Right lobe of liver (tissue), 6 donors: Measurements from ENCODE around the gene LUZP2. TPM values are rescaled to one million over a fixed set of nuclear protein-coding genes. Genes with fewer than 3 reads are reported as not detected.

Source experiments
- ATAC-seq, 4 donors: fragments of 200-7000 bp; cut with Tn5 transposase; one replicate each; pipeline ENCODE4 v1.9.1; 2020; ENCODE audit warnings: mild to moderate bottlenecking in 4 of 4, moderate library complexity in 4 of 4
- DNase-seq, 3 donors: peaks; one replicate each; pipeline ENCODE4 v3.0.0-alpha.2; 2020
- H3K27ac ChIP-seq, 3 donors: fragments of 200-600 bp; one replicate each; pipeline ENCODE4 v1.8.0; 2022
- H3K27me3 ChIP-seq, 2 donors: fragments of 200-600 bp; one replicate each; pipeline ENCODE4 v1.8.0; 2022
- H3K36me3 ChIP-seq, 4 donors: fragments of 200-600 bp; sonication (generic) in 1 of 4; one replicate each; pipeline versions ENCODE4 v1.5.1 to v1.8.0; 2017 to 2022; ENCODE audit warnings: control low read depth in 1 of 4
- H3K4me1 ChIP-seq, 4 donors: fragments of 200-600 bp; sonication (generic) in 1 of 4; one replicate each; pipeline versions ENCODE4 v1.5.1 to v1.8.0; 2017 to 2022; ENCODE audit warnings: control low read depth in 1 of 4
- H3K4me3 ChIP-seq, 3 donors: fragments of 200-600 bp; one replicate each; pipeline ENCODE4 v1.8.0; 2022
- H3K9me3 ChIP-seq, 4 donors: fragments of 200-600 bp; sonication (generic) in 1 of 4; one replicate each; pipeline versions ENCODE4 v1.5.1 to v1.8.0; 2017 to 2022; ENCODE audit warnings: control low read depth in 1 of 4
- POLR2A ChIP-seq: fragments of 450-650 bp; IDR thresholded peaks from one replicate; pipeline ENCODE4 v1.6.1; 2017; ENCODE audit warnings: antibody characterized with exemption, mild to moderate bottlenecking
- WGBS: methylation state at CpG from one replicate; pipeline ENCODE4 v1.1.6; 2018; ENCODE audit warnings: low coverage, low lambda C conversion rate; ENCODE audit not compliant: insufficient coverage; ENCODE audit errors: missing lambda C conversion rate; 5-methylcytosine and 5-hydroxymethylcytosine counted together
- intact Hi-C, 2 donors: fragments of 100-400 bp; cut with DNase I; formaldehyde crosslinking; loops; one replicate each; pipeline versions ENCODE4 v1.11.2 to v1.14.1; 2022
- total RNA-seq, 6 experiments: library from RNA; depleted of rRNA in 2 of 6; stranded (reverse); fragments of >200 nt in 2 of 6; fragmentation: NEBNext Ultra II Directional in 3 of 6; extraction: Animal tissue kit (Norgen Biotek cat#: 25700) in 3 of 6; gene quantifications; one replicate each; pipeline versions ENCODE4 v1.1.0 to v1.2.4, GENCODE V29; 2016 to 2023
- TF ChIP-seq, protein P1 (sequence below), 4 donors: fragments of 200-600 bp in 3 of 4; fragments of 450-650 bp in 1 of 4; IDR thresholded peaks; one replicate each; pipeline versions ENCODE4 v1.5.1 to v1.8.0; 2016 to 2022; ENCODE audit warnings: antibody characterized with exemption in 4 of 4, mild to moderate bottlenecking in 2 of 4
- donor health status: DM: no; HTN: yes; CAD: no.
- donor health status: DM: no; HTN: no; CAD: no.
- donor health status: DM: no; HTN: no; CAD: no.
- donor health status: DM: no; HTN: yes; CAD: no.
- donor health status: DM: no; HTN: yes; CAD: no.

LUZP2 gene
- total RNA-seq, 6 experiments from 2014 or later = not detected

GRCh38 chr11:24685821-24686220 is 189.0 kb downstream of the LUZP2 start:
- no peaks in the 10 kb centered on the region for H3K36me3 ChIP-seq
- WGBS = 60% methylated on average over 1 of the region's 1 CpG

GRCh38 chr11:24687531-24688147 is 190.8 kb downstream of the LUZP2 start:
- ATAC-seq = no peak
- 54% methylated on average over 3 of the region's 3 CpGs for WGBS

More at GRCh38 chr11:24685821-24686220, 189.0 kb downstream of the LUZP2 start:
- no peaks in the 10 kb centered on the region for H3K4me1 ChIP-seq
- ATAC-seq (no peak), DNase-seq (no peak)
- intact Hi-C loops = no loop called here
- TF ChIP-seq POLR2A = no peak
- TF ChIP-seq, protein P1, sequence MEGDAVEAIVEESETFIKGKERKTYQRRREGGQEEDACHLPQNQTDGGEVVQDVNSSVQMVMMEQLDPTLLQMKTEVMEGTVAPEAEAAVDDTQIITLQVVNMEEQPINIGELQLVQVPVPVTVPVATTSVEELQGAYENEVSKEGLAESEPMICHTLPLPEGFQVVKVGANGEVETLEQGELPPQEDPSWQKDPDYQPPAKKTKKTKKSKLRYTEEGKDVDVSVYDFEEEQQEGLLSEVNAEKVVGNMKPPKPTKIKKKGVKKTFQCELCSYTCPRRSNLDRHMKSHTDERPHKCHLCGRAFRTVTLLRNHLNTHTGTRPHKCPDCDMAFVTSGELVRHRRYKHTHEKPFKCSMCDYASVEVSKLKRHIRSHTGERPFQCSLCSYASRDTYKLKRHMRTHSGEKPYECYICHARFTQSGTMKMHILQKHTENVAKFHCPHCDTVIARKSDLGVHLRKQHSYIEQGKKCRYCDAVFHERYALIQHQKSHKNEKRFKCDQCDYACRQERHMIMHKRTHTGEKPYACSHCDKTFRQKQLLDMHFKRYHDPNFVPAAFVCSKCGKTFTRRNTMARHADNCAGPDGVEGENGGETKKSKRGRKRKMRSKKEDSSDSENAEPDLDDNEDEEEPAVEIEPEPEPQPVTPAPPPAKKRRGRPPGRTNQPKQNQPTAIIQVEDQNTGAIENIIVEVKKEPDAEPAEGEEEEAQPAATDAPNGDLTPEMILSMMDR (IDR thresholded peaks at IDR 0.05) = no peak
- H3K4me3 ChIP-seq = no peak overlapping the region
- no peaks in the 10 kb centered on the region for H3K9me3 ChIP-seq
- no peaks in the 10 kb centered on the region for H3K27me3 ChIP-seq
- no peak overlapping the region for H3K27ac ChIP-seq

GRCh38 chr11:24688981-24689380 is 192.1 kb downstream of the LUZP2 start:
- DNase-seq (no peak), ATAC-seq (no peak)
- H3K9me3 ChIP-seq = no peaks in the 10 kb centered on the region
- 48% methylated on average over 2 of the region's 2 CpGs for WGBS
- no peaks in the 10 kb centered on the region for H3K36me3 ChIP-seq
- no peak overlapping the region for H3K27ac ChIP-seq
- H3K27me3 ChIP-seq = no peaks in the 10 kb centered on the region
- H3K4me3 ChIP-seq = no peak overlapping the region
- no peaks in the 10 kb centered on the region for H3K4me1 ChIP-seq
- intact Hi-C loops = no loop called here
- TF ChIP-seq POLR2A = no peak
- TF ChIP-seq, protein P1 (IDR thresholded peaks at IDR 0.05) = no peak

More at GRCh38 chr11:24687531-24688147, 190.8 kb downstream of the LUZP2 start:
- no peak overlapping the region for H3K27ac ChIP-seq
- TF ChIP-seq, protein P1 (IDR thresholded peaks at IDR 0.05) = no peak
- no peak for TF ChIP-seq POLR2A
- DNase-seq = no peak
- H3K9me3 ChIP-seq = no peaks in the 10 kb centered on the region
- no peaks in the 10 kb centered on the region for H3K36me3 ChIP-seq
- intact Hi-C loops = no loop called here
- H3K4me1 ChIP-seq = no peaks in the 10 kb centered on the region
- no peak overlapping the region for H3K4me3 ChIP-seq
- no peaks in the 10 kb centered on the region for H3K27me3 ChIP-seq

- no peak overlapping the region for H3K27ac ChIP-seq
- ATAC-seq = no peak
- H3K36me3 ChIP-seq = no peaks in the 10 kb centered on the region
- no peaks in the 10 kb centered on the region for H3K9me3 ChIP-seq
- intact Hi-C loops = no loop called here
- no peak for DNase-seq
- no peak overlapping the region for H3K4me3 ChIP-seq
- H3K27me3 ChIP-seq = no peaks in the 10 kb centered on the region
- no peaks in the 10 kb centered on the region for H3K4me1 ChIP-seq
- no peak for TF ChIP-seq POLR2A
- 82% methylated on average over 3 of the region's 3 CpGs for WGBS
These were observed 200.8 kb downstream of the LUZP2 start for GRCh38 chr11:24697522-24698111.

GRCh38 chr11:24704716-24705115 is 207.9 kb downstream of the LUZP2 start:
- TF ChIP-seq POLR2A = no peak
- TF ChIP-seq, protein P1 (IDR thresholded peaks at IDR 0.05) = no peak
- Histone ChIP-seq H3K4me3 (no peak overlapping the region), H3K36me3 (no peaks in the 10 kb centered on the region), H3K9me3 (no peaks in the 10 kb centered on the region), H3K27me3 (no peaks in the 10 kb centered on the region), H3K27ac (no peak overlapping the region), H3K4me1 (no peaks in the 10 kb centered on the region)
- intact Hi-C loops = no loop called here
- DNase-seq (no peak), ATAC-seq (no peak)
